Measurements from ENCODE around the gene OR51F2. TPM values are rescaled to one million over a fixed set of nuclear protein-coding genes. Genes with fewer than 3 reads are reported as not detected.

The OR51F2 gene, protein sequence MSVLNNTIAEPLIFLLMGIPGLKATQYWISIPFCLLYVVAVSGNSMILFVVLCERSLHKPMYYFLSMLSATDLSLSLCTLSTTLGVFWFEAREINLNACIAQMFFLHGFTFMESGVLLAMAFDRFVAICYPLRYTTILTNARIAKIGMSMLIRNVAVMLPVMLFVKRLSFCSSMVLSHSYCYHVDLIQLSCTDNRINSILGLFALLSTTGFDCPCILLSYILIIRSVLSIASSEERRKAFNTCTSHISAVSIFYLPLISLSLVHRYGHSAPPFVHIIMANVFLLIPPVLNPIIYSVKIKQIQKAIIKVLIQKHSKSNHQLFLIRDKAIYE
- total RNA-seq (2022; extraction: Qiagen RNA extraction; ENCODE audit: low read depth), result not detected in 5 replicates

DNA sequence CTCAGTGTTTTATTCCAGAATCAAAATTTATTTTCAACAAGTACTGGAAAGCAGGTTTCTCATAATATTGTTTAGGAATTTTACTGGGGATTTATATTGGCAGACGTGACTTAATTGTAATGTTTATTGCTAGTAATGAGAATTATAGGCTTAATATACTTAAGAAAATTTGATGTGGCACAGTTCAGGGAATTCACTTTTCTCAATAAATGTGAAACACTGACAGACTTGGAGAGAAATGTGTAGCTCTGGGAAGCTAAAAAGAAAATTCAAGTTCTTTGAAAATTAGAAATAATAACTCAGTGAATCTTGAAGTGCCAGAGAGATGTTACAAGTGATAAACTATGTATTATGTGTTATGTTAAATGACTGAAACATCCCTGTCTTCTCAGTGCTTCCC, at the start of gene OR51F2:
Gene OR51F2 (plus strand): TSS at position 301 of the 400 bp plus-strand sequence. CDS start 101 bp downstream, outside the sequence.

DNA sequence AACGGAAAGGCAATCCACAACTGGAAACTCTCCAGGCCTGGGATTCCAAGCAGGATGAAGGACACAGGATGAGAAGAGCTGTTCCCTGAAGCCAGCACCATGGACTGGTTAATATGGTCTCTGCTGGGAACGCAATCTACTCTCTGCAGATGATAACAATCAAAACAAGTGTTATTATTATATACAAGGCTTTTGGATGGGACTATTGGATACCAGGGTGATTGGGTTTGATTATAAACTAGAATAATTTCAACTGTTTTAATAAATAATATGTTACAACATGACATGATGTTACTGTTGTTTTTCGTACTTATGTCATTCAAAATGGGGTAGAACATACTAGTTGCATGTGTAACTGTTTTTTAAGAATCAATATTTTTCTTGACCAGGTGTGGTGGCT, 16.8 kb upstream of the OR51F2 start, which contains the start of gene OR52R1:
Gene OR52R1 (minus strand): TSS at position 101 of the 400 bp plus-strand sequence. CDS start 0 bp downstream, at position 101.

DNA sequence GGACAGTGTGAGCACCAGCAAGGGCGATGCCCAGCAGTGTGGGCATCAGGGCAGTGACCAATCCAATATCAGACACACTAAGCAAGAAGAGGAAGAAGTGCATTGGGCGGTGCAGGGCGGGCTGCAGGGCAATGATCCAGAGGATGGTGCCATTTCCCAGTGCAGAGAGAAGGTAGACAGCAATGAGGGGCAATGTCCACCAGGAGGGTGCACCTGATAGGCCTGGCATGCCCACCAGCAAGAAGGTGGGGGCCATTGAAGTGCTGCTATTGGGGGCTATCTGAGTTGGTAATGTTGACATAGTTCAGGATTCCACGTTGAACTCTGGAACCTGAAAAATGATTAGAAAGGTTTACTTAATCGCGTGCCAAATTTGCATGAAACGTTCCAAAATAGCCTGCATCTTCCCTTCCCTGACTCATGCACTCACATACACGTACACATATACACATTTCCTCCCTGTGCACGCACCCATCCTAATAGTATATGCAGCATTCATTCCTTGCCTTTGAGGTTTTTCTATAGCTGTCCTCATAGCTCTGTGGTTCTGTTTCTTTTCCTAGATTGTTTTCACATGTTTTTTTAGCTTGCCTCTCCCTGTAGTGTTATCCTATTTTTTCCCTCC, 27.9 kb downstream of the OR51F2 start, which contains the start of gene OR51S1:
Gene OR51S1 (minus strand): TSS at position 301 of the 625 bp plus-strand sequence. CDS start 0 bp downstream, at position 301.

Other genes with a start within 250 kb of the OR51F2 start
- gene OR52I2, start 239.6 kb upstream of the OR51F2 start, total RNA-seq (2022; extraction: Qiagen RNA extraction; ENCODE audit: low read depth), result not detected in 5 replicates
- not detected in 5 replicates for gene OR52I1, start 227.3 kb upstream of the OR51F2 start, total RNA-seq (2022; extraction: Qiagen RNA extraction; ENCODE audit: low read depth)
- 8.1 to 10.0 TPM (median 9.6 TPM) in 5 replicates for gene TRIM68, start 213.1 kb upstream of the OR51F2 start, total RNA-seq (2022; extraction: Qiagen RNA extraction; ENCODE audit: low read depth)
- not detected in 5 replicates for gene OR51D1, start 183.8 kb upstream of the OR51F2 start, total RNA-seq (2022; extraction: Qiagen RNA extraction; ENCODE audit: low read depth)
- gene OR51E1, start 177.3 kb upstream of the OR51F2 start, total RNA-seq (2022; extraction: Qiagen RNA extraction; ENCODE audit: low read depth), result not detected in 5 replicates
- gene OR51E2, start 123.5 kb upstream of the OR51F2 start, total RNA-seq (2022; extraction: Qiagen RNA extraction; ENCODE audit: low read depth), result not detected in 5 replicates
- not detected in 5 replicates for gene MMP26, start 116.5 kb upstream of the OR51F2 start, total RNA-seq (2022; extraction: Qiagen RNA extraction; ENCODE audit: low read depth)
- not detected in 5 replicates for gene OR51F1, start 51.4 kb upstream of the OR51F2 start, total RNA-seq (2022; extraction: Qiagen RNA extraction; ENCODE audit: low read depth)
- gene OR52R1, start 16.9 kb upstream of the OR51F2 start, total RNA-seq (2022; extraction: Qiagen RNA extraction; ENCODE audit: low read depth), result not detected in 5 replicates
- gene OR51S1, start 27.9 kb downstream of the OR51F2 start, total RNA-seq (2022; extraction: Qiagen RNA extraction; ENCODE audit: low read depth), result not detected in 5 replicates
- not detected in 5 replicates for gene OR51T1, start 60.6 kb downstream of the OR51F2 start, total RNA-seq (2022; extraction: Qiagen RNA extraction; ENCODE audit: low read depth)
- not detected in 5 replicates for gene OR51A7, start 82.5 kb downstream of the OR51F2 start, total RNA-seq (2022; extraction: Qiagen RNA extraction; ENCODE audit: low read depth)
- gene OR51G2, start 98.0 kb downstream of the OR51F2 start, total RNA-seq (2022; extraction: Qiagen RNA extraction; ENCODE audit: low read depth), result not detected in 5 replicates
- not detected in 5 replicates for gene OR51G1, start 103.0 kb downstream of the OR51F2 start, total RNA-seq (2022; extraction: Qiagen RNA extraction; ENCODE audit: low read depth)
- gene OR51A4, start 126.3 kb downstream of the OR51F2 start, total RNA-seq (2022; extraction: Qiagen RNA extraction; ENCODE audit: low read depth), result not detected in 5 replicates
- not detected in 5 replicates for gene OR51A2, start 134.4 kb downstream of the OR51F2 start, total RNA-seq (2022; extraction: Qiagen RNA extraction; ENCODE audit: low read depth)
- not detected in 5 replicates for gene OR51L1, start 173.5 kb downstream of the OR51F2 start, total RNA-seq (2022; extraction: Qiagen RNA extraction; ENCODE audit: low read depth)
- not detected in 5 replicates for gene OR52J3, start 225.2 kb downstream of the OR51F2 start, total RNA-seq (2022; extraction: Qiagen RNA extraction; ENCODE audit: low read depth)
- not detected in 5 replicates for gene OR52E2, start 238.3 kb downstream of the OR51F2 start, total RNA-seq (2022; extraction: Qiagen RNA extraction; ENCODE audit: low read depth)
- not detected in 5 replicates for gene OR52E1, start 248.3 kb downstream of the OR51F2 start, total RNA-seq (2022; extraction: Qiagen RNA extraction; ENCODE audit: low read depth)

Data from A549 treated with GW870086 at 1 μM for 4 hours (cell line).